GM08714 (cell line): ENCODE measurements around the gene ZNF540.

Experiments
- H3K4me3 ChIP-seq: fragments of 200-500 bp; sonication (Bioruptor generic); 2 replicates; pipeline ENCODE4 v1.5.1; 2014; ENCODE audit warnings: mild to moderate bottlenecking, low read length, inconsistent platforms
- ZNF274 ChIP-seq: IDR thresholded peaks from 2 replicates; pipeline ENCODE4 v1.6.1; 2012; ENCODE audit warnings: mild to moderate bottlenecking, low read depth, low read length

Gene ZNF540

GRCh38 chr19:37594304-37594981 lies at the start of gene ZNF540, which contains the start of gene ZNF571:
ZNF540 (plus strand) TSS chr19:37594876; CDS start chr19:37598448, 3,572 bp downstream.
ZNF571 (minus strand) TSS chr19:37594792; CDS start chr19:37586676, 8,116 bp downstream.
- H3K4me3 ChIP-seq, result peak within 1 kb of the TSS; percentile 67
- no peak for TF ChIP-seq ZNF274

- no peak for TF ChIP-seq ZNF274
- H3K4me3 ChIP-seq, result peak overlapping the region; percentile 78; the same call in 1 of the 2 replicates
Measured at GRCh38 chr19:37551129-37551993, 43.3 kb upstream of the ZNF540 start.

GRCh38 chr19:37563518-37563917 lies 31.2 kb upstream of the ZNF540 start:
- TF ChIP-seq ZNF274, result no peak
- no peak overlapping the region for H3K4me3 ChIP-seq

GRCh38 chr19:37564624-37565369 lies 29.9 kb upstream of the ZNF540 start:
- H3K4me3 ChIP-seq, result no peak overlapping the region
- TF ChIP-seq ZNF274, result peak; percentile 92

DNA sequence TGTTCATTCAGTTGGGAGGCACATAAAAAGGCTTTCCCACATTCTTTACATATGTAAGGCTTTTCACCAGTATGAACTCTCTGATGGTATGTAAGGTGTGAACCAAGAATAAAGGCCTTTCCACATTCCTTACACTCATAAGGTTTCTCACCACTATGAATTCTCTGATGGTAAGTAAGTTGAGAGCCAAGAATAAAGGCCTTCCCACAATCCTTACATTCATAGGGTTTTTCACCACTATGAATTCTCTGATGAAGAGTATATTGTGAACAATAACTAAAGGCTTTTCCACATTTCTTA lies 29.4 kb upstream of the ZNF540 start:
- TF ChIP-seq ZNF274, result no peak
- no peak overlapping the region for H3K4me3 ChIP-seq

GRCh38 chr19:37572203-37572602 lies 22.5 kb upstream of the ZNF540 start:
- H3K4me3 ChIP-seq, result no peak overlapping the region
- TF ChIP-seq ZNF274, result no peak

- H3K4me3 ChIP-seq, result no peak overlapping the region
- TF ChIP-seq ZNF274, result no peak
Measured at GRCh38 chr19:37583340-37583739, 11.3 kb upstream of the ZNF540 start.

DNA sequence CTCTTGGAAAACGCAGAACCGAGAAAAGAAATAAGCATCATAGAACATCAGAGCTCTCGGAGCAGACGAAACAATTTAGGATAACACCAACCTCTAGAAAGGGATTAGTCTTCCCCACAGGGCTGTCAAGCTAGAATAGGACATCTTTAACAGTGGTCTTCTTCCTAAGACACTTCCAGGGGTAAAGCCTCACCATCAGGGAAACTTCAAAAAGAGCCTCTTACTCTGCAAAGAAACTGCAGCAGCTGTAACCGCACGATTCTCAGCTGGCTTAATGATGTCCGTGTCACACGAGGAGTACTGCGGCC lies 726 bp upstream of the ZNF540 start:
- TF ChIP-seq ZNF274, result no peak
- H3K4me3 ChIP-seq, result peak overlapping the region; percentile 67

DNA sequence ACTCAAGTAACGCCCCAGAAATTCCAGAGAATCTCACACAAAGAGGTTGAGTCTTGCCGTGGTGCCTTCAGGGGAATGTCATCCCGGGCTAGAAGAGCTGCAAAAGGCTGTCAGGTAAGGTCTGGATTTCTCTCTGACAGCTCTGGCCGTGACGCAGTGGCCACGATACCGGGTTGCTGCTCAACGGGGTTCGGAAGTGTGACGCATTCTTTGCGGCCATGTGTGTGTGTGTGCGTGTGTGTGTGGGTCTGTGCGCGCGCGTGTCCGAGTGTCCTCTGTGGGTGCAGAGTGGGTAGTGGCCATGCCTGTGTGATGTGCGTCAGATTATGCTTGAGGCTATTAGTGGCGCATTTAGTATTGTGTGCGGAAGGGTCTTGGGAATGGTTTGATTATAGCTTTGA lies 306 bp downstream of the ZNF540 start:
- peak overlapping the region; percentile 67 for H3K4me3 ChIP-seq
- no peak for TF ChIP-seq ZNF274

DNA sequence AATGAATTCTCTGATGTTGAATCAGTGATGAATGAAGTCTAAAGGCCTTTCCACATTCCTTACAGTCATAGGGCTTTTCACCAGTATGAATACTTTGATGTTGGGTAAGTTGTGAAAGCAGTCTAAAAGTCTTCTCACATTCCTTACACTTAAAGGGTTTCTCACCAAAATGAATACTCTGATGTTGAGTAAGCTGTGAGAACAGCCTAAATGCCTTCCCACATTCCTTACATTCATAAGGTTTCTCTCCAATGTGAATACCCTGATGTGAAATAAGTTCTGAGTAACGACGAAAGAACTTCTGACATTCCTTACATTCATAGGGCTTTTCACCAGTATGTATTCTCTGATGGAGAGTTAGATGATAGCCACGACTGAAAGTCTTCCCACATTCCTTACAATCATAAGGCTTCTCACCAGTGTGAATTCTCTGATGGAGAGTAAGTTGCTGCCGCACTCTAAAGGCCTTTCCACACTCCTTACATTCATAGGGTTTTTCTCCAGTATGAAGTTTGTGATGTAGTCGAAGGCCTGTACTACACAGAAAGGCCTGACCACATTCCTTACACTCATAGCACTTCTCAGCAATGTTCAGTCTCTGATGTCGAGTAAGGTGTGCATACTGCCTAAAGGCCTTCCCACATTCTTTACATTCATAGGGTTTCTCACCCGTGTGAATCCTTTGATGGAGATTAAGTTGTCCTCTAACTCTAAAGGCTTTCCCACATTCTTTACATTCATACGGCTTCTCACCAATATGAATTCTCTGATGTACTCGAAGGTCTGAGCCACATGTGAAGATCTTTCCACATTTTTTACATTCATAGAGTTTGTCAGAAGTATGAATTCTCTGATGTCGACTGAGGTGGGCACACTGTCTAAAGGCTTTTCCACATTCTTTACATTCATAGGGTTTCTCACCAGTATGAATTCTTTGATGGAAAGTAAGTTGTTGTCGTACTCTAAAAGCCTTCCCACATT lies 40.7 kb downstream of the ZNF540 start:
- TF ChIP-seq ZNF274, result peak; percentile 64; the same call in 1 of the 2 replicates
- H3K4me3 ChIP-seq, result no peak overlapping the region

DNA sequence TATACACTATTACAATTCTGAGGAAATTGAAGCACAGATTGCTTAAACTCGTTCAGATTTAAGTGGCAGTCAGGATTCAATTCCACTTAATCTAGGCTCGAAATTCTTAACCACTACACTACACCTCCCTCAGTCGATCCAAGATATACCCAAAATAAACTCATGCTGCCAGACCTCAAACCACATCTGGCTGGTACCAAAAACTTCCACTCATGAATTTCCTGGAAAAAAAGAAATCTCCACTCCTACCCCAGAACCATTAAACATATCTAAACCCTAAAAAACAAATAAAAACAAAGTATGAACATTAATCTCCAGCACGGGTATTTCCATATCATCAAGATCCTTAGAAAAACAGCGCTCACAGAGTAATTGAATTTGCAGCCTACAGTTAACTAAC lies 59.4 kb downstream of the ZNF540 start:
- no peak for TF ChIP-seq ZNF274
- peak overlapping the region; percentile 74 for H3K4me3 ChIP-seq

GRCh38 chr19:37654629-37655300 lies 60.1 kb downstream of the ZNF540 start:
- no peak for TF ChIP-seq ZNF274
- H3K4me3 ChIP-seq, result peak overlapping the region; percentile 74

- no peak for TF ChIP-seq ZNF274
- peak within 1 kb of the TSS; percentile 74 for H3K4me3 ChIP-seq
Measured at GRCh38 chr19:37655301-37655688, 60.6 kb downstream of the ZNF540 start, which contains the start of gene ZFP30. ZFP30 (minus strand) TSS chr19:37655465; CDS start chr19:37647822, 7,643 bp downstream.
